Measurements from ENCODE around the gene RNF31. TPM values are rescaled to one million over a fixed set of nuclear protein-coding genes. Genes with fewer than 3 reads are reported as not detected.

Gene RNF31
- total RNA-seq, 2 donors from 2014 or later, result 73.8 to 76.9 TPM

DNA sequence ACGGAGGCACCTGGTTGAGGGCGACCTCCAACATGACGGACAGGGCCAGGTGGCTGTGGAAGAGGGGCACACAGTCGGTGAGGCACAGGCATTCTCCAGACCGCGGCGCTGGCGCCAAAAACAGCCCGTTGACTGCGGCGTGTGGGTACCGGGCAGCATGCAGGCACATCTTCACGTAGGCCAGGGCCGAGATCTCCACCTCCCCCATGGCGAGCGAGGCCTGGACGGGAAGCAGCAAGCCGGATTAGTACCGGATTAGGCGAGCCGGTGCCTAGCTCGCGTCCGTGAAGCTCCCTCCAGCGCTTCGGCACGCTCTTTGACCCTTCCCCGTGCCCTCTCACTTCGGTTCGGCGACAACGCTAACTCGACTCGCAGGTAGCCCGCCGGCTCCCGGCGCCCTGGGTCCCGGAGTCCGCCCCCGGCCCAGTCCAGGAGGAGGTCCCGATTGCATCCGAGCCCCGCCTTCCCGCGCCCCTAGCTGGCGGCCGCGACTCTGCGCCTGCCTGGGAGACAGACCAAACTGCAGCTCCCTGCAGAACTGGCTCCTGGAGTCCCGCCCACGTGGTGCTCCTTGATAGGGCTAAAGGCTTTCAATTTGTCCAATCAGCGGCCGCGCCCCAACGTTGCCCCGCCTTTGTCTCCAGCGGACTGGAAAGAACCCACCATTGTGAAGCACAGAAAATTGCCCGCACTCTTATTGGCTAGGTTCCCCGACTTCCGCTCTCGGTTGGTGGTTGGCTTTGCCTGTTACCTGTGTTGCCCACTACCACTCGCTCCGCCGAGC is 6.0 kb upstream of the RNF31 start, which contains the start of gene EMC9:
TSS of gene EMC9 (minus strand) at position 495 of the 784 bp plus-strand sequence. CDS start at position 208, 287 bp downstream.
- WGBS, result under 1% methylated on average over 65 of the region's 65 CpGs
- no peaks in the 10 kb centered on the region for H3K27me3 ChIP-seq (replicated peaks; ENCODE audit: insufficient read depth)
- no peaks in the 10 kb centered on the region for H3K9me3 ChIP-seq
- peak within 1 kb of the TSS; percentile 91 to 95 for H3K27ac ChIP-seq
- H3K4me3 ChIP-seq, result peak within 1 kb of the TSS; percentile 54 to 88
- peaks cover 3% of the 10 kb centered on the region in 2 donors for H3K36me3 ChIP-seq
- TF ChIP-seq, protein P1, sequence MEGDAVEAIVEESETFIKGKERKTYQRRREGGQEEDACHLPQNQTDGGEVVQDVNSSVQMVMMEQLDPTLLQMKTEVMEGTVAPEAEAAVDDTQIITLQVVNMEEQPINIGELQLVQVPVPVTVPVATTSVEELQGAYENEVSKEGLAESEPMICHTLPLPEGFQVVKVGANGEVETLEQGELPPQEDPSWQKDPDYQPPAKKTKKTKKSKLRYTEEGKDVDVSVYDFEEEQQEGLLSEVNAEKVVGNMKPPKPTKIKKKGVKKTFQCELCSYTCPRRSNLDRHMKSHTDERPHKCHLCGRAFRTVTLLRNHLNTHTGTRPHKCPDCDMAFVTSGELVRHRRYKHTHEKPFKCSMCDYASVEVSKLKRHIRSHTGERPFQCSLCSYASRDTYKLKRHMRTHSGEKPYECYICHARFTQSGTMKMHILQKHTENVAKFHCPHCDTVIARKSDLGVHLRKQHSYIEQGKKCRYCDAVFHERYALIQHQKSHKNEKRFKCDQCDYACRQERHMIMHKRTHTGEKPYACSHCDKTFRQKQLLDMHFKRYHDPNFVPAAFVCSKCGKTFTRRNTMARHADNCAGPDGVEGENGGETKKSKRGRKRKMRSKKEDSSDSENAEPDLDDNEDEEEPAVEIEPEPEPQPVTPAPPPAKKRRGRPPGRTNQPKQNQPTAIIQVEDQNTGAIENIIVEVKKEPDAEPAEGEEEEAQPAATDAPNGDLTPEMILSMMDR (IDR thresholded peaks at IDR 0.05), result peak; percentile 33 to 95 (median 63)
- peak; percentile 94 for TF ChIP-seq POLR2A (IDR thresholded peaks at IDR 0.05)
- peak; percentile 98 for TF ChIP-seq POLR2AphosphoS5 (IDR thresholded peaks at IDR 0.05)
- peaks cover 13% of the 10 kb centered on the region for H3K4me1 ChIP-seq (replicated peaks)
- intact Hi-C loops (cut with DNase I), result loop anchor here (2.0 kb wide), 1 partner anchor 26 kb away; the partner anchor contains the start of genes DCAF11 and NRL
- peak; percentile 100 for DNase-seq (ENCODE audit: low spot score)

- no peak overlapping the region for H3K27ac ChIP-seq
- TF ChIP-seq POLR2A (IDR thresholded peaks at IDR 0.05), result no peak
- TF ChIP-seq POLR2AphosphoS5 (IDR thresholded peaks at IDR 0.05), result no peak
- TF ChIP-seq, protein P1 (IDR thresholded peaks at IDR 0.05), result no peak
- 89% methylated on average over 2 of the region's 2 CpGs for WGBS
- no peak overlapping the region for H3K4me3 ChIP-seq
- intact Hi-C loops (cut with DNase I), result no loop called here
- H3K4me1 ChIP-seq (replicated peaks), result peaks cover 15% of the 10 kb centered on the region
- peaks cover 3% of the 10 kb centered on the region in 2 donors for H3K36me3 ChIP-seq
- H3K27me3 ChIP-seq (replicated peaks; ENCODE audit: insufficient read depth), result no peaks in the 10 kb centered on the region
- no peak for DNase-seq (ENCODE audit: low spot score)
- H3K9me3 ChIP-seq, result no peaks in the 10 kb centered on the region
Observed at GRCh38 chr14:24143511-24143910, 3.8 kb upstream of the RNF31 start.

DNA sequence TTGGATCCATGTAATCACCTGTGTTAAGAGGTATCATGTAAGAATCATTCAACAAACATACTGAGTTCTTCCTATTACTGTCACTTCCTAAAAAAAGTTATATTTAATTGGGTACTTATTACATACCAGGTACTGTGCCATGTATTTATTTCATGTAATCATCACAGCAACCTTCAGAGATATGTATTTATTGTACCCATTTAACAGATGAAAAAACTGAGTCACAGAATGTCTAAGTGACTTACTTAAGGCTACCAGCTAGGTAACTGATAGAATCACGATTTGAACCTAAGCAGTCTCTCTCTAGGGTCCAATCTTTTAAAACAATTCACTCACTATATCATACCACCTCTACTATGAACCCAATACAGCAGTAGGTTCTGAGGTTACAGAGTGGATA is 2.8 kb upstream of the RNF31 start:
- TF ChIP-seq POLR2A (IDR thresholded peaks at IDR 0.05), result no peak
- TF ChIP-seq, protein P1 (IDR thresholded peaks at IDR 0.05), result no peak
- TF ChIP-seq POLR2AphosphoS5 (IDR thresholded peaks at IDR 0.05), result no peak
- no peak for DNase-seq (ENCODE audit: low spot score)
- H3K27ac ChIP-seq, result no peak overlapping the region
- H3K4me3 ChIP-seq, result no peak overlapping the region
- WGBS, result 100% methylated on average over 1 of the region's 1 CpG
- no peaks in the 10 kb centered on the region for H3K27me3 ChIP-seq (replicated peaks; ENCODE audit: insufficient read depth)
- peaks cover 13% of the 10 kb centered on the region for H3K4me1 ChIP-seq (replicated peaks)
- H3K36me3 ChIP-seq, result no peaks in the 10 kb centered on the region
- intact Hi-C loops (cut with DNase I), result no loop called here
- H3K9me3 ChIP-seq, result no peaks in the 10 kb centered on the region

DNA sequence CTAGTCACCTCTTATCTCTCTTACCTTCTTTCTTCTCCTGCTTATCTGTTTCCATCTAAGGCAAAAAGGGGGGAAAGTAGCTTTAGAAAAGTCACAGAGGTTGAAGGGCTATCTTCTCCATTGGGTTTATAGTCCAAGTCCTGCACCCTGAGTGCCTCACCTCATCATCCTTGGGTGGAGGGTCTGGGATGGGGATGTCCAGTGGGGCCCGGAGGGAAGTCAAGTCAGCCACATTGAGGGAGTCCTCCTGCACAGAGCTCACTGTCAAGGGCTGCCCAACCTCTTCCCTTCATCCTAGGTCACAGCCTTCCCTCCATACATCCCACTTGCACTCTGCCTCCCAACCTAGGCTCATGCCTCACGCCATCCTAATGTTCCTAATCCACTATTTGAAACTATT is 2.1 kb upstream of the RNF31 start:
- Histone ChIP-seq H3K27ac (peak overlapping the region in 1 of 2 donors; percentile 94), H3K27me3 (replicated peaks; ENCODE audit: insufficient read depth) (no peaks in the 10 kb centered on the region), H3K9me3 (no peaks in the 10 kb centered on the region), H3K4me3 (no peak overlapping the region), H3K36me3 (no peaks in the 10 kb centered on the region), H3K4me1 (replicated peaks) (peaks cover 11% of the 10 kb centered on the region)
- no peak for DNase-seq (ENCODE audit: low spot score)
- intact Hi-C loops (cut with DNase I), result no loop called here
- TF ChIP-seq POLR2AphosphoS5 (IDR thresholded peaks at IDR 0.05), result no peak
- TF ChIP-seq POLR2A (IDR thresholded peaks at IDR 0.05), result no peak
- TF ChIP-seq, protein P1 (IDR thresholded peaks at IDR 0.05), result no peak
- 89% methylated on average over 2 of the region's 2 CpGs for WGBS
